ENCODE data around the gene OSBPL5.

The OSBPL5 gene

GRCh38 chr11:3148255-3148989 is 16.7 kb downstream of the OSBPL5 start:
- DNase-seq: no peak

GRCh38 chr11:3147626-3148025 is 17.5 kb downstream of the OSBPL5 start:
- no peak for DNase-seq

GRCh38 chr11:3147257-3147619 is 17.9 kb downstream of the OSBPL5 start:
- DNase-seq: no peak

GRCh38 chr11:3146612-3147256 is 18.4 kb downstream of the OSBPL5 start:
- DNase-seq: no peak

GRCh38 chr11:3145206-3145520 is 19.9 kb downstream of the OSBPL5 start:
- DNase-seq: no peak

- DNase-seq: no peak
These were observed 20.6 kb downstream of the OSBPL5 start for GRCh38 chr11:3144296-3145205.

GRCh38 chr11:3143136-3143880 is 21.8 kb downstream of the OSBPL5 start:
- no peak for DNase-seq

- no peak for DNase-seq
These were observed 24.9 kb downstream of the OSBPL5 start for GRCh38 chr11:3140291-3140603.

GRCh38 chr11:3139481-3140290 is 25.4 kb downstream of the OSBPL5 start:
- no peak for DNase-seq

- DNase-seq: no peak
These were observed 26.0 kb downstream of the OSBPL5 start for GRCh38 chr11:3139086-3139440.

GRCh38 chr11:3138178-3139085 is 26.7 kb downstream of the OSBPL5 start:
- DNase-seq: no peak

- DNase-seq: no peak
These were observed 27.5 kb downstream of the OSBPL5 start for GRCh38 chr11:3137486-3138177.

GRCh38 chr11:3136546-3137455 is 28.3 kb downstream of the OSBPL5 start:
- no peak for DNase-seq

- DNase-seq: peak; percentile 36
These were observed 29.3 kb downstream of the OSBPL5 start for GRCh38 chr11:3135481-3136440.

GRCh38 chr11:3134651-3135480 is 30.2 kb downstream of the OSBPL5 start:
- no peak for DNase-seq

- no peak for DNase-seq
These were observed 30.9 kb downstream of the OSBPL5 start for GRCh38 chr11:3134218-3134621.

Data from NCI-H69 (cell line).